Embryonic facial prominence (tissue), 1 donor: Measurements from ENCODE around the gene IGF1.

Experiments
- DNase-seq: peaks from one replicate; pipeline ENCODE4 v3.0.0-alpha.2; 2016; ENCODE audit errors: extremely low spot score

The IGF1 gene

GRCh38 chr12:102480406-102480805 is at the start of gene IGF1:
Gene IGF1 (minus strand): TSS chr12:102480563. CDS start chr12:102480381, 182 bp downstream.
- peak; percentile 58 for DNase-seq

- no peak for DNase-seq
Measured at GRCh38 chr12:102528111-102528510, 47.7 kb upstream of the IGF1 start.

GRCh38 chr12:102527171-102527720 is 46.9 kb upstream of the IGF1 start:
- no peak for DNase-seq

DNA sequence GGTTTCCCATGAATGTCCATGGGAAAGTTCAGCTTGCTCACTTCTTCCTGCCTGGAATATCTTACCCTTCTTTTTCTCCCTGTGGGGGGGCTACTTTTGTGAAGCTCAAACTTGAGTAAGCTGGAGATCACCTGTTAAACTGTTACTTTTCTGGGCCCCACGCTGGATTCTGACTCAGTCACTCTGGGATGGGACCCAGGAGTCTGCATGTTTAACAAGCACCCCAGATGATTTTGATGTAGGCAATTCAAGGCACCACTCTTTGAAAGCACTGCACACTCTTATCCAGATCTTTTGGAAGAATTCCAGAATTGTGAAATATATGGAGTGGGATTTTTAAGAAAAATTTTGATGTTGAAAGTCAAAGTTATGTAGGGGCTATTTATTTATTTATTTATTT is 46.3 kb upstream of the IGF1 start:
- no peak for DNase-seq

DNA sequence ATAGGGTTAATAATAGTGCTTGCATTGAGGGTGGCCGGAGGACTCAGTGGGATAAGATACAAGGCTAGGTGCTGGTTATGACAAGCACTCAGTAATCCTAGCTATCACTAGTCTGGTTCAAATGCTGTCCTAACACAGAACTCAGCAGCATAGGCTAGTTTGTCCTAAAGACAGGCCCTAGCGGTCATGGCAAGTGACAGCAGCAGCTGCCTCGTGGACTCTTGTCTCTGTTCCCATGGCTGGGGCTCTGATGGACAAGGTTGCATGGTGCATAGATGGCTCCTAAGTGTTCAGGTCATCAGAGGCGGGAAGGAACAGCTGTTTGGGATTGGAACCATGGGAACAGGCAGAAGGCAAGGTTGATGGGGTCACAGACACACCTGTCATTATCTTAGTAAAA is 42.4 kb upstream of the IGF1 start:
- no peak for DNase-seq

GRCh38 chr12:102521662-102522277 is 41.4 kb upstream of the IGF1 start:
- no peak for DNase-seq

DNA sequence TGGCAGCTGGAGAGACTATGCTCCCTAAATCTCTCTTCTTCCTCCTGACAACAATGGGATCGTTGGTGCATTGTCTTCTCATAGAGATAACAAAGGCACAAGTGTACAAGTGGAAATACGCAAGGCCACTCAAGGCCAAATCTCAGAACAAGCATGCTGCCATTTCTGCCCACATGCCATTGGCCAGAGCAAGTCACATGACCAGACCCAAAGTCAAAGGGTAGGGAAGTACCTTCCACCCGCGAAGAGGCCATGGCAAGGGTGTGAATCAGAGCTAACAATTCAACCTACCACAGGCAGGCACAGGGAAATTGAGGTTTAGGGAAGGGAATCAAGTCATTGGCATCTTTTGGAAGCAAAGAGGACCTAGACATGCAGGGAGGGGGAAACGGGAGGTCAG is 38.5 kb upstream of the IGF1 start:
- DNase-seq: no peak

DNA sequence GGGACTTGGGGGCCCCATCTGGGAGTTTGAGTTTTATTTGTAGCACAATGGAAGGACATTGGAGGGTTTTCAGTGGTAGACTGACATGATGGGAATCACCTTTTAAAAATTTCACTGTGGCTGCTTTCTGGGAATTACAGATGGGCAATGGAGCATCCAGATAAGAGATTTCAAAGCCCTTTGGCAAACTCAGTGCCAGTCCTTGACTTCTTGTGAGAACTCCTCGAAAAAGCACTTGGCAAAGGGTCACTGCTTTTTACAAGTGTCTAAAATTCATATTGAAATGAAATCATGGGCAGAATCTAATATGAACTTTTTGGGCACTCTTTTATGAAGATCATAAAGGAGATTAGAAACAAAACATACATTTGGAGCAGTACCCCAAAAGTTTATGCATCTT is 34.3 kb upstream of the IGF1 start:
- DNase-seq: no peak

GRCh38 chr12:102513739-102514138 is 33.4 kb upstream of the IGF1 start:
- no peak for DNase-seq

DNA sequence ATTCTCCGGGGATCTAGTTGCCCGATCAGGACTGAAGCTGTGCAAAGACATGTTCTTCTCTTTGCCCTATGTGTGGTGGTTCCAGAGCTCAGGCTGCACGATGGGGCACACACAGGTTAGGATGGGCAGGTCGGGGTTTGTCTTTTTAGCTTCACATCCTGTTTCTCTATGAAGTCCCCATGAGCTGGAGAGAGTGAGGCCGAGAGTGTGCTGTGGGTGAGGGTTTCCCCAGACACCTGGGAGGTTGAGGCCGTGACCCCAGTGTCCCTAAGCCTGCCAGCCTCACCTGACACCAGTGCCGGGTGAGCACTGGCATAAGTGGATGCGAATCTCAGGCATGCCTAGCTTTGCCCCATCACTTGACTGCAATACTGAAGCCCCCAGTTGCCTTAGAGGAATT is 32.9 kb upstream of the IGF1 start:
- DNase-seq: no peak

- no peak for DNase-seq
Measured at GRCh38 chr12:102512523-102512922, 32.2 kb upstream of the IGF1 start.

GRCh38 chr12:102511575-102511974 is 31.2 kb upstream of the IGF1 start:
- DNase-seq: no peak

- DNase-seq: no peak
Measured at GRCh38 chr12:102510463-102510862, 30.1 kb upstream of the IGF1 start.

DNA sequence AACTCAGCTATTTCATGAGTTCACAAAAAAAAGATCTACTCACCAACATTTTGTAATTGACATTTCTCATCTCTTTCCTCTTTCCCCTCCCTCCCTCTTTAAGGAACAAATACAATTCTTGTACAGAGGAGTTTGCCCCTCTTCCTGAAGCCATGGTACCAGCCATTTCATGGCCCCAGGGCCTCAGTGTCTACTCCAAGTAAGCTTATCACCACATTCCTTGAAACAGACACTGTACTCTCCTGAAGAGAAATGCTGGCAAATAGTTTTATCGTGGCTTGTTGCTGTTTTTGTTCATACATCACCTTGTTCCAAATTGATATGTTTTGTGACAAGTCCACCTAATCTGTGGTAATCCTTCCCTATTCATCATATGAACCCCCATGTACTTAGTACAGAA is 29.7 kb upstream of the IGF1 start:
- DNase-seq: no peak

GRCh38 chr12:102509123-102509626 is 28.8 kb upstream of the IGF1 start:
- no peak for DNase-seq

DNA sequence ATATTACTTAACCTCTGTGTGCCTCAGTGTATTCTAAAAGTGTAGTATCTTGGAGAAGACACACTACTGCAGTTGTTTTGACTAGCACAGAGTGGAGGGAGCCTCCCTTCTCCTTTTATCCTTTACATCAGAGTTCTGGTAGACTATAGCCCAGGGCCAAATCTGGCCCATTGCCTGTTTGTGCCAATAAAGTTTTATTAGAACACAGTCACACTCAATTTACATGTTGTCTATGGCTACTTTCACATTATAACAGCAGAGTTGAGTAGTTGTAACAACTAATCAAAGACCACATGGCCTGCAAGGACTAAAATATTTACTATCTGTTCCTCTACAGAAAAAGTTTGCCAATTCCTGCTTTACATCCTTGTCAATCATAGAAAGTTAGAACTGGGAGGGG is 27.7 kb upstream of the IGF1 start:
- no peak for DNase-seq

DNA sequence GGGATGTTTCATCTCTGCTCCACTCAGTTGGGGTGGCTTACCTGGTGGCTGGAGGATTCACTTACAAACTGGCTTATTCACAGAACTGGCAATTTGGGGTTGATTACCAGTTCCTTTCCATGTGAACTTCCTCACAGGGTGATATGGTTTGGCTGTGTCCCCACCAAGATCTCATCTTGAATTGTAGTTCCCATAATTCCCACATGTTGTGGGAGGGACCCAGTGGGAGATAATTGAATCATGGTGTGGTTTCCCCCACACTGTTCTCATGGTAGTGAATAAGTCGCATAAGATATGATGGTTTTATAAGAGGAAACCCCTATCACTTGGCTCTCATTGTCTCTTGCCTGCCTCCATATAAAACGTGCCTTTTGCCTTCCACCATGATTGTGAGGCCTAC is 26.9 kb upstream of the IGF1 start:
- DNase-seq: no peak

GRCh38 chr12:102504871-102505270 is 24.5 kb upstream of the IGF1 start:
- no peak for DNase-seq

DNA sequence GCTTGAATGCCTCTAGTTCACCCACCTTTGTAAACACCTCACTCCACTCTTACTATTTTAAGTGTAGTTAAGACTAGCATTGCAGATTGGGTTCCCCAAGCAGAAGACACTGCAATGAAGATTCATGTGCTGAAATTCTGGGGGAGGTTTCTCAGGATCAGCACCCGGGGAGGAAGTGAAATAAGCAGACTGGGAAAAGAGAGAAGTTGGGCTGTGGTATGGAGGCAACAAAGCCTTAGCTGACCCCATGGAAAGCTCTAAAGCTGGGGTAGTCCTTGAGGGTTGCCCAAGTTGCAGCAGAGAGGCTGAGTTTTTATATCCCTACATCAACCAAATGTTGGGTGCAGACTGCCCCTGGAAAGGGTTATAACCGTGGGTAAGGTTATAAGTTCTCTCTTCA is 23.9 kb upstream of the IGF1 start:
- no peak for DNase-seq

GRCh38 chr12:102503831-102504230 is 23.5 kb upstream of the IGF1 start:
- no peak for DNase-seq

DNA sequence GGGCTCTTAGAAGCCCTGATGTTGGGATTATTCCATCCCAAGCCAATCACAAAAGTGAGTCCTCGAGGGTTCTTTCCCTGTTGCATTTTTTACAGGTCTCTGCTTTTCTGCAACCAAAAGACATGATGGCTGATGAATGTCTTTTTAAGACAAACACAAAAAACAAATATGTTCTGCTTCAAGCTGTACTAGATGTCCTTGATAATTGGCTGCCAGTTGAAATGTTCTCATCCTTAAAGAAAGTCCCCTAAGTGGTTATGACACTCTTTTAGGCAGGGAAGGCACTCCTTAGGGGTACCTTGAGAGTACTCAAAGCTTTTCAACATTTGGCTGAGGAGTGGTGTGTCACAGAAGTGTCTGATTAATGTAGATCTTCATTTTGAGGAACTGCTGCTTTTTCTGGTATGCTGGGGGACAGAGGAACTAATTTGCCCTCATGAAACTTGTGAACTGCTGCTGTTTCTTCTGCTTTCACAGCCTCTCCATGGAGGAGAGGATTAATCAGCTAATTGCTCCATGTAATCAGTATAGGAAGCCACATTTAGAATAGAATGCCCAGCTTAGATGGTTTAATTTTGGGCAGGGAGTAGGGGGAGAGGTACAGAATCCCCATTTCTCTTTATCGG is 22.8 kb upstream of the IGF1 start:
- DNase-seq: no peak

DNA sequence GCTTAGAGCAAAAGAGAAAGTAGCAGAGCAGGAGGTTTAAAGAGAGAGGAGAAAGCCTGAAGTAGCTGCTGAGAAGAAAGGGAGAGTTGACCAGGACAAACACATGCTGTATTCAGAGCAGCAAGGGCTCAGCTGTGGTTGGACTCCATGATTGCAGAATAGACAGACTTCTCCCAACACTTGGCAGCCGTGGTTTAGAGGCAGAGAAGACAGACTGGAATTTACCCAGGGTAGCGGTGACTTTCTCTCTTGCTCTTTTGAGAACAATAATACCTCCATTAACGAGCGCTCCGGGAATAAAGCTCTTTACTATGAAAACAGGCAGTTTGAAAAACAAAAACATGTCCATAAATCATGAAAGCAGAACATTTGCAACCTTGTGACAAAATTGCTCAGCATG is 21.4 kb upstream of the IGF1 start:
- DNase-seq: no peak

DNA sequence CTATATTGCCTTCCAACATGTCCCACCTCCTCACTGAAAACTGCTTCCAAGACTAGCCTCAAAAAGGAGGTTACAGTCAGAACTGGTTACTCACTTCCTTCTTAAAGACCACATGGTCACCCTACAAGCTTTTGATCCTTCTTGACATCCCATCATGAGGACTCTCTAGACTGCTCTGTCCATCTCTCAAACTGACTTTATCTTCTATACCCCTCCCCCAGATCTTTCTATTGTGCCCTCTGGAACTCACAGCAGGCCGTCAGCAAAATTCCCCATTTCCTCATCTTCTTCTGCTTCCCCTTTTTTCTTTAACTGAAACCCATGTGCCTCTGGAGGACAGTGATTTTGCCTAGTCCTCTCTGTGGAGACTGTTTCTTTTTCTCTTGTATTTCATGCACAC is 18.1 kb upstream of the IGF1 start:
- DNase-seq: no peak
